ENCODE results near the gene TEAD1.

- TF ChIP-seq CTCF (optimal IDR thresholded peaks at IDR 0.05 in 1 of 3, IDR thresholded peaks at IDR 0.05 in 1 of 3, conservative IDR thresholded peaks at IDR 0.05 in 1 of 3; ENCODE audit: extremely low read depth in 1 of 3, insufficient read depth in 2 of 3, low read length in 3 of 3) (no peak), EZH2 (IDR thresholded peaks at IDR 0.05; ENCODE audit: low read length) (no peak)
Observed at GRCh38 chr11:12922418-12922817, 248.2 kb downstream of the TEAD1 start.
